ENCODE results near the gene ZIC5.

DNA sequence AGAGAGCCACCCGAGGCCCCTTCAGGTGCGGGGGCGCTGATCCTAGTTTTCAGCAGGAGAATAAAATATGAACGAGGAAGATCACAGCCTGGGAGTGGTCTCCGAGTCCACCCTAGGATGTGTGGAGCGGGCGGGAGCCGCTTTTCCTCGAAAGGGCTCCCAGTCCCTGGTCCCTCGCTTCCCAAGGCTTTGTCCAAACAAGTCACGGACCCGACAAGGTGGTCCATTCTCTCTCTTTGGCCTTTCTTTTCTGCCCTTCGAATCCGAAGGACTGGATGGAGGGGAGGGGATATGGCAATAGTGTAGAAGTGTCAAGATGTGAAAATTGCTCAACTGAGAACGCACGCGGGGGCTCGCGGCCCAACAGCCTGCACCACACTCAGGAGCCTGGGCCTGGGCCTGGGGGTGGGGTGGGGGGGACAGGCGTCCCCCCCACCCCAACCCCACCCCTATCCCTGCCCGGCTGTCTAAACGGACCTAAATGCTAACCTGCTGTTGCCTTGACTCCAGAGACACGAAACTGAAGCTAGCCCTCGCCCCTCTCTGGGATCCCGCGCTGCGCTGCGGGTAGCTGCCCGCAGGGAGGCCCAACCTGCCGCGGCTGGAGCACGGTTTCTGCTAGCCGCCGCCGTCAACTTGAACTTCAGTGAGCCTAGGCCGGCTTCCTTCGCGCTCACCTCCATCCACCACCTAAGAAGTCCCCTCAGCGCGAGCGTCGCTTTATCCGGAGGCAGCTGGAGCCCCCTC, 17.1 kb upstream of the ZIC5 start:
- TF ChIP-seq YY1 (IDR thresholded peaks at IDR 0.05; ENCODE audit: insufficient read depth, insufficient read length) (no peak), ZNF274 (IDR thresholded peaks at IDR 0.05; ENCODE audit: low read depth, low read length) (no peak), SUZ12 (IDR thresholded peaks at IDR 0.05; ENCODE audit: extremely low read depth, insufficient read depth, insufficient read length) (no peak)
